GM11168 (cell line): ENCODE measurements around the gene BLCAP.

Experiments used
- in situ Hi-C: fragments of 300-500 bp; cut with MboI; formaldehyde crosslinking; loops from one replicate; pipeline ENCODE4 v1.12.0; 2022; ENCODE audit warnings: low sequenced_read_pairs; ENCODE audit not compliant: unreplicated experiment

BLCAP gene, protein sequence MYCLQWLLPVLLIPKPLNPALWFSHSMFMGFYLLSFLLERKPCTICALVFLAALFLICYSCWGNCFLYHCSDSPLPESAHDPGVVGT

DNA sequence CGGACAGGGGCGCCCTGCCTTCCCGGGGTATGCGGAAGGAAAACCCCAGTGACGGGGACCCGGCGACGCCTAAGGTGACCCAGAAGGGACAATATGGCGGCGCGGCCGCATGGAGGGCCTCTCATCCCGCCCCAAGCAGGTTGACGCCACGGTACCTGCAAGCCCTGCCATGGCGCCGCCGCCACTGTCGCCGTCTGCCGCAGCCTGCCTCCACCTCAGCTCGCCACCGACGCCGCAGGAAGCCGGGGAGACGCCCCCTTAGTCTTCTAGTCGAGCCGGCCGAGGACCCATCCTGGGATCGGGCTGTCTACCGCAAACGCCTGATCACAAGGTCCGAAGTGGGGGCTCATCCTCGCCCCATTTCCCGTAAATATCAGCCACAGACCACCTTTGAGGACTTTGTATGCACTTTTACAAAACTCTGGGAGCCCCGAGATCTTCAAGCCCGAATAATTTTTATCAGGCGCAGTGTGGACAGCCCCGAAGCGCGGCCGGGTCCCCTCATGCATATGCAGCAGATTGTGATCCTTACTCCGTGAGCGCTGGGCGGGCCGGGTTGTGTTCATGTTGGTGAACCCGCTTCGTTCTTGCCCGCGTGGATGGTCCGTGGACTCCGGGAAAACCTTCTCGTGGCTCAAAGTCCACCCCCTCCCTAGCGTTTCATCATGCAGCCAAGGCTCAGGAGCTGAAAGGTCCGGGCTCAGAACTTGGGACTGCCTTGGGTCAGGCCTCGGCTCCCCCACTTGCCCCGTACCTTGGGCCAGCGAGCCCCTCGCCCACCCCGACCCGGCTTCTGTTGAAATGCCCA is at the start of gene BLCAP:
BLCAP (minus strand) TSS at position 239 of the 808 bp plus-strand sequence. CDS start 8,702 bp downstream, outside the sequence.
- in situ Hi-C loops, result loop anchor here (10.0 kb wide), 1 partner anchor 123 kb away; no protein-coding TSS in a partner anchor

DNA sequence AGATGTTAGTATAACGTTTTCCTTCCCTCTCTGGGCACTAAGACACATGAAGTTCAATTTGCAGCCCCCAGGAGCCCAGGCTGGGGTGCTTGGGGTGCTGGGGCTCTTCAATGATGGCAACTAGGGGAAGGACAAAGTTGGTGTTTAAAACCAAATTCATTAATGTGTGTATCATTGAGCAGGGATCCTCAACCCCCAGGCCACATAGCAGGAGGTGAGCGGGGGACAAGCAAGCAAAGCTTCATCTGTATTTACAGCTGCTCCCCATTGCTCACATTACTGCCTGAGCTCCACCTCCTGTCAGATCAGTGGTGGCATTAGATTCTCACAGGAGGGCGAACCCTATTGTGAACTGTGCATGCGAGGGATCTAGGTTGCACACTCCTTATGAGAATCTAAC is 49.8 kb upstream of the BLCAP start:
- in situ Hi-C loops, result loop anchor here (5.0 kb wide), 1 partner anchor 415 kb away; no protein-coding TSS in a partner anchor

DNA sequence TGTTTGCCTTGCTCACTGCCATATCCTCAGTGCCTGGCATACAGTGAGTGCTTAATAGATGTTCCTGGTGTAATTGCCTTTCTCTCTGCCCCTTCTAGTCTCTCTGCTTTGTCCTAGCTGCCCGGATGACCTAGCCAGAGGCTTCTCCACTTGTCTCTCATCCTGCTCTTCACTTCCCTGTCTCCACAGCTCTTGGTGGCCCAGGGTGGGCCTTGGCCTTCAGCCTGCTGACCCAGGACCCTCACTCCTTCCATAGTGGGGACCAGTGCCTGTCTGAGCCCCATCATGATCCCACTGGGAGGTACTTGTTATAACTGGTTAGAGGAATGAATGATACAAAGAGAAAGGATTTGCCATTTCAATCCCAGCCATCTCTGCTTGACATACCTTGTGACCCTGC is 49.2 kb upstream of the BLCAP start:
- in situ Hi-C loops, result loop anchor here (5.0 kb wide), 1 partner anchor 415 kb away; no protein-coding TSS in a partner anchor

DNA sequence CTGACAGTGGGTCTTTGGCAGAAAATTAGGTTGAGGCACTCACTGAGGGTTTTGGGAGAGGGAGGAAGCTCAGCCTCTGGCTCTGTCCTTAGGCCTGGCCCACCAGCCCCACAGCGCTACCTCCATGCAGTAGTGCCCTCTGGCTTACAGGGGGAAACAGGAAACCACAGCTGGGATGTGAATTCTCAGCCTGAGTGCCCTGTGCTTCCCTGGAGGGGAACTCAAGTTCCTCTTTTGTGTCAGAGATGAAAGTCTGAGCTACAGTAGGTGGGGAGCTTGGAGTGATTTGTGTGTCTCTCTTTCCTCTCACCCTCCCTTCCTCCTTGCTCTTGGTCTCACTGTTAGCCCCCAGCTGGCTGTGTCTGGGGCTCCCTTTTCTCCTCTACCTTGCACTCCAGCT is 48.2 kb upstream of the BLCAP start:
- in situ Hi-C loops, result loop anchor here (5.0 kb wide), 1 partner anchor 416 kb away; no protein-coding TSS in a partner anchor

DNA sequence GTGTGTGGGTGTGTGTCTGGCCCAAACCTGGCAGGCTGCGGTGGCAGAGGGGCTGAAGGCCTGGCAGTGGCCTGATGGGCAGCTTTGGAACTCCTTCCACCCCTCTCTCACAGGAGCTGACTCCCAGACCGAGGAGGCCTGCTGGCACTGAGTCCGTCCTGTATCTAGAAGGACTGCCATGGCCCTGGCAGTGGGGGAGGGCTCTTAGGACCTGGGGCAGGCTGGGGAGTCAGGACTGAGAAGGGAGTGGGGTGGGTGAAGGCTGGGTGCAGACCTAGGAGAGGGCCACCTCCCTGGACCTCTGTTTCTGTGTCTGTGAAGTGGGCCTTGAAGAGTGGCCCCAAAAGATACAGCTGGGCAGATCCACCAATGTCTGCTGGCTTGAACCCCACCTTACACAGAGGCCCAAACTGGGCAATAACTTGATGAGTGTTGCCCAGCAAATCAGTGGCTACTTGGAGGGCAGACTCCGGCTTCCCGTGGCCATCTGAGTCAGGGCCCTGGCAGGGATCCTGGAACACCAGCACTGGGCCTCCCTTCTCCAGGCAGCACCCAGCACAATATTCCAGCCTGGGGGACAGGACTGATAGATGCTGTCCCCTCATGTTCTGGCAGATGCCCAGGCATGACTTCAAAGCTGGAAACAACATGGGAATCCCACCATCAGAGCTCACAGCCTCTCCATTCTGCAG is 46.7 kb upstream of the BLCAP start:
- in situ Hi-C loops, result no loop called here

DNA sequence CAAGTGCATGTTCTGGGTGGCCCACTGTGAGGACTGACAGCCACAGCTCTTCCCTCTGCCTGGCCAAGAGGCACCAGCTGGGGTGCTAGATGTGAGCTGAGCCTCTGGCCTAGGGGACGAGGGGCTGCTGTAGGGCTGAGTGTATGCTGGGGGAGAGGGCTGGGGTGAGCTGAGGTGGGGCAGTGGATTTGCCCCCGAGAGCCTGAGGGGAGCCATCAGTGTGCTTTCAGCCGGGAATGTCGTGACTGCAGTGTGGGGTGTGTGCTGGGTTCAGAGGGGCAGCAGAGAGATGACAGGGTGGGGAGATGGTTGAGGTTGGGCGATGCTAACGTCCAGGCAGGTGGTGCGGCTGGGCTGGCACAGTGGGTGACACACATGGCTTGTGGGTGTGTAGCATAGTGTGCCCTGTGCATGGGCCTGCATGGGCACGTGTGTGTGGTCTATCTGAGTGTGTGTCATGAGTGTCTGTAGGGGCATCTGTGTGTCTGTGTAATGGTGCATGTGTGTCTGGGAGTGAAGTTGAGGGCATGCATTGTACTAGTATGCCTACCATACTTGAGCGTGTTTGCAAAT is 46.0 kb upstream of the BLCAP start:
- in situ Hi-C loops, result no loop called here

DNA sequence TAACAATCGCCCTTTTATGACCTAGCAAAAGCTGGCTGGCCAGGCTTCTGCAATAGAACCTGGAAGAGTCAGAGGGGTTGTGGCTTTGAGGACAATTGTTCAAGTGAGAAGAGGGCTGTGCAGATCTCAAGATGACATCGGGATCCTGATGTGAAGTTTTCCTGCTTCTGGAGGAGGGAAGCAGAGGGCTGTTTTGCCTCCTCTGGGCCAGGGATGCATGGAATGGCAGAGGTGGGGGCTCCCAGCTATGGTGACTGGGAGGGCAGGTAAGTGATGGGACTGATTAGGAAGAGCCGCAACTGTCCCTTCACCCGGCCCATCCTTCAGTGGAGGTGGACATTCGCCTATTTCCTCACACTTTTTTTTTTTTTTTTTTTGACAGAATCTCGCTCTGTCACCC is 43.4 kb upstream of the BLCAP start:
- in situ Hi-C loops, result no loop called here

DNA sequence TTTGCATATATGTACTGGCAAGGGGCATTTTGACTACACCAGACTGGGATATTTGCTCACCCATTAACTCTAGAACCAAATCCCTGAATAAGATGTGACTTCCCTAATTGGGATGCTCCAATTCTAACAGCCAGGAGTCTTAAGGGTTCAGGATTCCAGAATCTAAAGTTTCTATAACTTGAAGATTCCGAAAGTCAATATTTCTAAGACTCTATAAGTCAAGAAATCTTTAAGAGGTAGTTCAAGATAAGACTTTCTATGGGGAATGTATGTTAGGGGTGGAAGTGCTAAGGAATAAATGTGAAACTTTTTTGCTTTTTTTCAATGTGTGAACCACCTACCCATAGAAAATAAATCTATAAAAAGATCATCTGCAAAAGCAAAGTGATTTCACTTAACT is 42.7 kb upstream of the BLCAP start:
- in situ Hi-C loops, result no loop called here

DNA sequence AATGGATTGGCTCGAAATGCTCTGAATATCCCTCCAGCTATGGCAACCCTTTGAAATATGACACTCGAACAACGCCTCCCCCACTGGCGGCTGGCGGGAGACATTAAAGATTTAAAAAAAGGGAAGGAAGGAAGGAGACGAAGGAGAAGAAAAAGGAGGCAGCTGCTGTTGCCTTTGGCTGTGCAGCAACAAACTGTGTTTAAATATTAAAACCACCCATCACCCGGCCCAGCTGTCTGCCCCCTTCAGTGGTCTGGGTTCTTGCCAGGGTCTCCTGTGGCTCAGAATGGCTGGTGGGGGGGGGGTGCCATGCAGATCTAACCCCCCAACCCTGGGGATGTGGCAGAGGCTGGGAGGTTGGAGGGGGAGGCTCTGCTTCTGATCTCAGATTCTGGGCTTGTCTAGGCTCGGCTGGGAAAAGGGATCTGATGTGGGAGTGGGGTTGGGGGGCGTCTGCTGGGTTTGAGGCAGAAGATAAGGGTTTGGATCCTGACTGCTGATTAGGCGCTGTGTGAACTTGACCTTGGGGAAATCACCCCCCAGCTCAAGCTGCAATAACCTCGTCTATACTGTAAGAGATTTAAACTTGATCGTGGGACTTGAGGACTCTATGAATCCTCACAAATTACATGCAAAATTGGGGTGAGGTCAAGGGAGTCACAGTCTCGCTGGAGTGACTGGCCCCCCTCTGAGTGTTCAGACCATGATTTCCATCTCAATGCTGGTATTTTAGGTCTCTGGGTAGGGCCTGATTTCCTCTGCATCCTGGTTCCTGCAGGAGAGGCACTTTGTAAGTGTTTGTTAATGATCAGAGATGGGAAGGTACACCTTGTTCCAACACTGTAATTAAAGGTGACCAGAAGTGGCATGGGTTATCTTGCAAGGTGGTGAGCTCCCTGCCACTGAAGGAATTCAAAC is 40.3 kb upstream of the BLCAP start:
- in situ Hi-C loops, result no loop called here

DNA sequence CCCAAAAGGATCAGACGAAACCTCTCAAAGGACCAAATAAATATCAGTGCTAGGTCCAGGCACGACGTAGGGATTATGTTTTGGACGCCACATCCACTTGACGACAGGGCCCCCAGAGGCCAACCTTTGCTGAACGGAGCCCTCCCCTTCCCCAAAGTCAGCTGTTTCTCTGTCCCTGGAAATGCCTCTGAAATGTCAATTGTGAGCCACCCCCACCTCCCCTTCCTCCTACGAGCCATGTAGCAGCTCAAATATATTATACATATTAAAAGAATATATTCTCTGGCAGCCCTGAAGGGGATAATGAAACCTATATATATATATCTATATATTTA is 39.6 kb upstream of the BLCAP start:
- in situ Hi-C loops, result no loop called here

DNA sequence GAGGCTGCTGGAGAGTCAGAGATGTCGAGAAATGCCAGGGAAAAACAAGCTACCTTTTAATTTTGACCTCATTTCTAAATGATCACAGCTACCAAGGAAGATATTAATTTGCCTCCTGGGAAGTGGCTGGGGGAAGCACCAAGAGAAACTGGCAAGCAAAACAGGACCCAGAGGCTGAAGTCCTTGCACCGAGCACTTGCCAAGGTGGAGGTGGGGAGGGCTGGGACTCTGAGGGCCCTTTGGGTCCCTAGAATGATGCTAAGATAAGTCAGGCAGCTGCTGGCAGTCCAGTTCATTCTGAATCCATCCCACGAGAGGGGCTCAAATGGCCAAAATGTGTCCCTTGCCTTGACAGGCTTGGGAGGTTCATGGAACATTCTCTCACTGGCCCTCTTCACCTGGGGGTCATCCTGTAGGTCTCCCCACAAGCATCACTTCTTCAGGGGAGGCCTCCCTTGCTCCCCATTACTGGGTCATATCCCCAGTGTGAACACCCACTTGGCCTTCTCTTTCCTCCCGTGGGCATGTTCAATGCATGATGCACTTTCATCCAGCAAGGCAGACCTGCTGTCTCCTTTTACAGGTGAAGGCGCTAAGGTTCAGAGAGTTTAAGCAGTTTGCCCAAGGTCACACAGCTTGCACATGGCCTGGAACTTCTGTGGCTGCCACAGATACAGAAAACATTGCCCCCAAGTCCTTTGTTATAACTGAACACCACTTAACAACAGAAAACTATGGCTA is 39.1 kb upstream of the BLCAP start:
- in situ Hi-C loops, result no loop called here

DNA sequence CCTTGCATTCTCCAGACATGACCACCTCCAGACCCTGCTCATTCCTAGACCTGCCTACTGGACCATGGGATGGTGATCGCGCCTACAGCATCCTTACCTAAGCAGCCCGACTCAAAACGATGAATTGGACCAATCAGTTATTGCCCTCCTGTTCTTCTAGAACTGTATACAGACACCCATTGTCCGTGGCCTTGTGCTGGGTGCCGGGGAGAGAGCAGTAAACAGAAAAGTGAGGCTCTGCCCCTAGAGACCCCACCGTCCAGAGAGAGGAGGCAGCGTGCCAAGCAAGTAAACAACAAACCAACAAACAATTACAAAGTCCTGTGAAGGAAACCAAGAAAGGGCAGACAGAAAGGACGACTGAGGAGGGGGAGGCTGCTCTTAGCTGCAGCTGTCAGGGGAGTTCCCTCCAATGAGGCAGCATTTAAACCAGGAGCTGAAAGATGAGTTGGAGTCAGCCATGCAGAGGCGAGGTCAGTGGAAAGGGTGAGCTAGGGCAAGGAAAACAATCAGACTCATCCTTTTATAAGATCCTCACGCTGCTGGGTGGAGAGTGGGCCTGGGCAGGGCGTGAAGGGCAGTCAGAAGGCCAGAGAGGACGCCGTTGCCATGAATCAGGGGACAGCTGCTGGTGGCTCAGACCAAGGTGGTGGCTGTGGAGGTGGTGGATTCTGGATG is 37.6 kb upstream of the BLCAP start:
- in situ Hi-C loops, result no loop called here

DNA sequence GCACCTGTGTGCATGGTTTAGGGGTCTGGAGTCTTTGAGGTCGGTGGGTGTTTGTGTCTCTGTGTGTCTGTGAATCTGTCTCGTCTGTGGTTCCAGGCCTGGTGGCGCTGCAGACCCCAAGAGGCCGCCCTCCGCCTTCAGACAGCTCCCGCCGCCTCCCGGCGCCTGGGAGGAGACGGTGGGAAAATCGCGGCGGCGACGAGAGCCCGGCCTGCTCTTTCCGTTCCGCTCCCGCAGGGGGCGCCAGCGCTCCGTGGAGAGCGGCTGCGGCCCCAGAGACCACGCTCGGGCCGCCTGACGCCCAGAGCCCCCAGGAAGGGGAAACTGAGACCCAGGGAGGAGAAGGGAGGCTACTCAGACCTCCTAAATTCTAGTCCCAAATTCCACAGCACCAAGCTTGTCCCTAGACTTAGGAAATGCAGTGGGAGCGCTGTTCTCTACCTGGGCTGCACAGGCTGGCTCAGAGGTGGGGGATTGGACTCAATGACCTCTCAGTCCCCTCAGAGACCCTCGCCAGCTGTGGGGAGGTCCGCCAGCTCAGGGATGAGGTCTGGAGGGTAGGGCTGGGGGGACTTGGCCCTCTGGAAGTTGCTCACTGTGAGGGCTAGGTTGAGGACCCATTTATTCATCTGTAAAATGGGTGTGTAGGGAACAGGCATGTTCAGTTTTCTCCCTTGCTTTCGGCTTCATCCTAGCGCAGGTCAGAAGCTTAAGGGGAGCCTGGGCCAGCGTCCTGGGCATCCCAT is 36.9 kb upstream of the BLCAP start:
- in situ Hi-C loops, result no loop called here

DNA sequence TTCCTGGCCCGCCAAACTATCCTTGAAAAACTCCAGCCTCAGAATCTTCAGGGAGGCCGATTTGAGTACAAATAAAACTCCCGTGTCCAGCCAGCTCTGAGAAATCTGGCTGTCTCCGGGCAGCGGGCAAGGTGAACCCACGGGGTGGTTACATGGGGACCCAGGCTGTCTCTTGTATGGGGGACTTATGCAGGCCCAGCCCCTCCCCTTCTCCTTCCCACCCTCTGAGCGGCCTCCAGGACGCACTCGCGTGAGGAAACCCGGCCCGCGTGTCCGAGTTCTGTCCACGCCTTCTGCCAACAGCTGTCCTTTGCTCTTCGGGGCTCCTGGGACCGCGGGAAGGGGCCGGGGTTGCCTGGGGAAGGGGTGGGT is 36.3 kb upstream of the BLCAP start:
- in situ Hi-C loops, result no loop called here

DNA sequence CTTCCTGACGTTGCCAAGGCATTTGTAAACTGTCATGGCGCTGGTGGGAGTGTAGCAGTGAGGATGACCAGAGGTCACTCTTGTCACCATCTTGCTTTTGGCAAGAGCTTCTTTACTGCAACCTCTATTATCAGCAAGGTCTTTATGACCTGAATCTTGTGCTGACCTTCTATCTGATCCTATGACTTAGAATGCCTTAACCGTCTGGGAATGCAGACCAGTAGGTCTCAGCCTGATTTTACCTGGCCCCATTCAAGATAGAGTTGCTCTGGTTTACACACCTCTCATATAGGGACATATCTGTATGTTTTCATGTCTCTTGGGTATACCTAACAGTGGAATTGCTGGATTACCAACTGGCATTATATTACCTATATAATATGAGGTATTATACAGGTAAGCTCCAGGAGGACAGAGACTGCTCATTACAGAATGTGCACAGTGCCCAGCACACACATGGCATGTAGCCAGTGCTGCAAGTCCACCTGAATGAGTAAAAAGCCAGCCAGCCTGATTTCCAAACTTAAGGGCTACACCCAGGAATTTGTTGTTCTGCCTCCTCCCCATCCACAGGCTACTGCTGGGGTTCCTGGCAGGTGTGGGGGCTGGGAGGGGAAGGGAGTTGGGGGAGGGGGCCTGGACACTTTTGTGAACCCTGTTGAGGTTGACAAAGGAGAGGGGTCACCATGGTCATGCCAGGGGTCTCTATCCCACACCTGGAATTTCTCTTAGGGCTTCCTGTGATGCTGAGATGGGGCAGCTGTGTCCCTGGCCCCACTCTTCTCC is 35.2 kb upstream of the BLCAP start:
- in situ Hi-C loops, result no loop called here

DNA sequence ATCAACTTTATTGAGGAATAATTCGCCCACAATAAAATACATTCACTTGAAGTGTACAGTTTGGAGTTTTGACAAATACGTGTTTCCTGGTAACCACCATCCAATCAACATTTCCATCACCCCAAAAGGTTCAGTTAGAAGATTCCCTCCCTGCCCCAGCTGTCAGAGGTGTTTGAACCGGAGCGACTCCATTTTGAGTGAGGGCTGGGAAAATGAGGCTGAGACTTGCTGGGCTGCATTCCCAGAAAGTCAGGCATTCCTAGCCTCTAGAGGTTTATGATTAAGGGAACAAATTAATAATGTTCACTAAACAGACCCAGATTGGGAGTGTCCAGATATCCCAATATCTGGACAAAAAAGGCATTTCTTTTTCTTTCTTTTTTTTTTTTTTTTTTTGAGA is 33.0 kb upstream of the BLCAP start:
- in situ Hi-C loops, result no loop called here

DNA sequence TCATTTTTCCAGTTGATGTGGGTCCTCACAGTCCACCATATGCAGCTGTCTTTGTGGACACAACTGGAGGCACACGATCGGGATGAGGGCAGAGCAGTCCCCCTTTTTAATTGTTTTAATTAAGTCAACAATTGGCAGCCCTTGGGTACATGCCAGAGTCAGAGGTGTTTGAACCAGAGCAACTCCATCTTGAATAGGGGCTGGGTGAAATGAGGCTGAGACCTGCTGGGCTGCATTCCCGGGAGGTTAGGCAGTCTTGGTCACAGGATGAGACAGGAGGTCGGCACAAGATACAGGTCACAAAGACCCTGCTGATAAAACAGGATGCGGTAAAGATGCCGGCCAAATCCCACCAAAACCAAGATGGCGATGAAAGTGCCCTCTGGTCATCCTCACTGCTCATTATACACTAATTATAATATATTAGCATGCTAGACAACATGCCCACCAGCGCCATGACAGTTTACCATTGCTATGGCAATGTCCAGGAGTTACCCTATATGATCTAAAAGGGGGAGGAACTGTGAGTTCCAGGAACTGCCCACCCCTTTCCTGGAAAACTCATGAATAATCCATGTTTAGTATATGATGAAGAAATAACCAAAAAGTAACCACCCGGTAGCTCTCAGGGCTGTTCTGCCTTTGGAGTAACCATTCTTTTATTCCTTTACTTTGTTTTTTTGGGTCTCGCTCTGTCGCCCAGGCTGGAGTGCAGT is 31.8 kb upstream of the BLCAP start:
- in situ Hi-C loops, result no loop called here
